HG03432 (cell line): ENCODE measurements around the gene C6orf120.
"Not testable (repeated sequence)": the region's sequence is repeated elsewhere in the genome, so short reads cannot be mapped to it uniquely, and the experiment has no call there.

ENCODE experiments used
- ATAC-seq: cut with Tn5 transposase; IDR thresholded peaks from one replicate; pipeline ENCODE4 v1.9.1; 2021; ENCODE audit warnings: mild to moderate bottlenecking, moderate library complexity; ENCODE audit not compliant: unreplicated experiment

C6orf120 gene

GRCh38 chr6:169678342-169678741 lies 23.6 kb upstream of the C6orf120 start:
- no peak for ATAC-seq

GRCh38 chr6:169684056-169684455 lies 17.9 kb upstream of the C6orf120 start:
- ATAC-seq = no peak

- no peak for ATAC-seq
Observed at GRCh38 chr6:169685860-169686259, 16.1 kb upstream of the C6orf120 start.

GRCh38 chr6:169689287-169689686 lies 12.6 kb upstream of the C6orf120 start:
- ATAC-seq = no peak

- ATAC-seq = no peak
Observed at GRCh38 chr6:169691260-169691659, 10.7 kb upstream of the C6orf120 start.

GRCh38 chr6:169692516-169692915 lies 9.4 kb upstream of the C6orf120 start:
- no peak for ATAC-seq

GRCh38 chr6:169695131-169695530 lies 6.8 kb upstream of the C6orf120 start:
- no peak for ATAC-seq

GRCh38 chr6:169697115-169697514 lies 4.8 kb upstream of the C6orf120 start:
- ATAC-seq = not testable (repeated sequence)

- ATAC-seq = no peak
Observed at GRCh38 chr6:169700296-169700695, 1.6 kb upstream of the C6orf120 start.

GRCh38 chr6:169701311-169701953 lies 494 bp upstream of the C6orf120 start:
- ATAC-seq = peak; percentile 15

GRCh38 chr6:169702840-169703246 lies 917 bp downstream of the C6orf120 start:
- ATAC-seq = peak; percentile 6

GRCh38 chr6:169707772-169708171 lies 5.8 kb downstream of the C6orf120 start:
- ATAC-seq = no peak

- ATAC-seq = peak; percentile 64
Observed at GRCh38 chr6:169709293-169709692, 7.4 kb downstream of the C6orf120 start.

GRCh38 chr6:169710009-169710408 lies 8.1 kb downstream of the C6orf120 start:
- no peak for ATAC-seq

GRCh38 chr6:169714178-169714577 lies 12.3 kb downstream of the C6orf120 start:
- no peak for ATAC-seq

- ATAC-seq = no peak
Observed at GRCh38 chr6:169714595-169714994, 12.7 kb downstream of the C6orf120 start.

- ATAC-seq = no peak
Observed at GRCh38 chr6:169719117-169719516, 17.2 kb downstream of the C6orf120 start.

GRCh38 chr6:169720207-169720855 lies 18.4 kb downstream of the C6orf120 start:
- ATAC-seq = no peak

- peak; percentile 16 for ATAC-seq
Observed at GRCh38 chr6:169722362-169723199, 20.7 kb downstream of the C6orf120 start.

GRCh38 chr6:169723200-169723909 lies 21.4 kb downstream of the C6orf120 start:
- peak; percentile 38 for ATAC-seq

GRCh38 chr6:169723991-169724493 lies 22.1 kb downstream of the C6orf120 start:
- peak; percentile 57 for ATAC-seq
